Esophagus muscularis mucosa (tissue), 4 donors: ENCODE results near the gene PDLIM5. TPM values are rescaled to one million over a fixed set of nuclear protein-coding genes. Genes with fewer than 3 reads are reported as not detected.

Source experiments
- DNase-seq: peaks from one replicate; pipeline ENCODE4 v3.0.0-alpha.2; 2017; ENCODE audit errors: extremely low spot score
- H3K27ac ChIP-seq, 4 donors: fragments of 200-600 bp; sonication (generic); replicated peaks in 1 of 4; 1 replicate in 3 of 4; 2 replicates in 1 of 4; pipeline ENCODE4 v1.5.1; 2016 to 2019; ENCODE audit warnings: mild to moderate bottlenecking in 1 of 4
- H3K27me3 ChIP-seq, 4 donors: fragments of 200-600 bp; sonication (generic); one replicate each; pipeline versions ENCODE4 v1.5.1 to v1.6.0; 2016 to 2019
- H3K36me3 ChIP-seq, 4 donors: fragments of 200-600 bp; sonication (generic); one replicate each; pipeline ENCODE4 v1.5.1; 2016 to 2019
- H3K4me1 ChIP-seq, 4 donors: fragments of 200-600 bp; sonication (generic); one replicate each; pipeline ENCODE4 v1.5.1; 2016 to 2019
- H3K4me3 ChIP-seq, 4 donors: fragments of 200-600 bp; sonication (generic); 1 replicate in 2 of 4; 2 replicates in 2 of 4; pipeline ENCODE4 v1.5.1; 2016 to 2019; ENCODE audit warnings: mild to moderate bottlenecking in 4 of 4, moderate library complexity in 1 of 4
- H3K9me3 ChIP-seq, 4 donors: fragments of 200-600 bp; sonication (generic); 1 replicate in 3 of 4; 2 replicates in 1 of 4; pipeline ENCODE4 v1.5.1; 2016 to 2019
- CTCF ChIP-seq, 3 experiments: fragments of 200-600 bp in 2 of 3; fragments of 450-650 bp in 1 of 3; sonication (generic) in 2 of 3; IDR thresholded peaks; one replicate each; pipeline ENCODE4 v1.5.1; 2017 to 2019; ENCODE audit warnings: antibody characterized with exemption in 3 of 3, mild to moderate bottlenecking in 2 of 3, moderate library complexity in 1 of 3
- EP300 ChIP-seq: sonication (generic); formaldehyde crosslinking; IDR thresholded peaks from one replicate; pipeline ENCODE4 v1.6.1; 2017; ENCODE audit warnings: antibody characterized with exemption
- POLR2A ChIP-seq: fragments of 450-650 bp; IDR thresholded peaks from one replicate; pipeline ENCODE4 v1.6.1; 2017; ENCODE audit warnings: antibody characterized with exemption, moderate library complexity, mild to moderate bottlenecking, low read depth
- POLR2AphosphoS5 ChIP-seq, 2 donors: sonication (generic); formaldehyde crosslinking; IDR thresholded peaks; one replicate each; pipeline ENCODE4 v1.6.1; 2017; ENCODE audit warnings: antibody characterized with exemption in 2 of 2
- WGBS: methylation state at CpG from one replicate; pipeline ENCODE4 v1.1.5; 2018; 5-methylcytosine and 5-hydroxymethylcytosine counted together
- intact Hi-C: fragments of 100-400 bp; cut with DNase I; formaldehyde crosslinking; loops from one replicate; pipeline ENCODE4 v1.15.1; 2023
- total RNA-seq, 4 donors: library from RNA; depleted of rRNA; stranded (reverse); fragments of >200 nt; gene quantifications; one replicate each; pipeline versions ENCODE4 v1.1.0 to v1.2.1, GENCODE V29; 2016

Gene PDLIM5
- total RNA-seq, 4 donors from 2014 or later, result 138 to 160 (median 146) TPM

- no peaks in the 10 kb centered on the region for H3K27me3 ChIP-seq
- H3K9me3 ChIP-seq, result no peaks in the 10 kb centered on the region
- H3K4me3 ChIP-seq, result no peak overlapping the region
- no peak overlapping the region for H3K27ac ChIP-seq
- 87% methylated on average over 3 of the region's 3 CpGs for WGBS
- intact Hi-C loops, result no loop called here
- no peak for DNase-seq
- peaks cover 0 to 84% (median 23%) of the 10 kb centered on the region in 4 donors for H3K36me3 ChIP-seq
- no peak for TF ChIP-seq POLR2A
- TF ChIP-seq POLR2AphosphoS5 (IDR thresholded peaks at IDR 0.05), result no peak
- TF ChIP-seq EP300, result no peak
- no peak for TF ChIP-seq CTCF (IDR thresholded peaks at IDR 0.05)
- H3K4me1 ChIP-seq, result no peaks in the 10 kb centered on the region
These were observed 190.2 kb downstream of the PDLIM5 start for GRCh38 chr4:94641702-94642560.

- Histone ChIP-seq H3K9me3 (no peaks in the 10 kb centered on the region), H3K27me3 (no peaks in the 10 kb centered on the region), H3K36me3 (peaks cover 0 to 78% (median 24%) of the 10 kb centered on the region in 4 donors), H3K4me3 (no peak overlapping the region), H3K27ac (no peak overlapping the region), H3K4me1 (no peaks in the 10 kb centered on the region)
- TF ChIP-seq EP300 (no peak), POLR2A (no peak), POLR2AphosphoS5 (IDR thresholded peaks at IDR 0.05) (no peak), CTCF (IDR thresholded peaks at IDR 0.05) (no peak)
- WGBS, result 79% methylated on average over 2 of the region's 2 CpGs
- DNase-seq, result no peak
- intact Hi-C loops, result no loop called here
These were observed 190.8 kb downstream of the PDLIM5 start for GRCh38 chr4:94642561-94642866.

- H3K36me3 ChIP-seq, result peaks cover 0 to 34% (median 14%) of the 10 kb centered on the region in 4 donors
- 97% methylated on average over 7 of the region's 7 CpGs for whole genome bisulfite sequencing
- peaks cover 18 to 41% (median 38%) of the 10 kb centered on the region in 4 donors for H3K4me1 ChIP-seq
- H3K27ac ChIP-seq, result no peak overlapping the region
- no peaks in the 10 kb centered on the region for H3K27me3 ChIP-seq
- DNase-seq, result no peak
- TF ChIP-seq POLR2A, result no peak
- TF ChIP-seq EP300, result no peak
- TF ChIP-seq CTCF (IDR thresholded peaks at IDR 0.05), result no peak
- no peak for TF ChIP-seq POLR2AphosphoS5 (IDR thresholded peaks at IDR 0.05)
- H3K9me3 ChIP-seq, result no peaks in the 10 kb centered on the region
- intact Hi-C loops, result no loop called here
- H3K4me3 ChIP-seq, result no peak overlapping the region
These were observed 197.0 kb downstream of the PDLIM5 start for GRCh38 chr4:94648699-94649098.

GRCh38 chr4:94649381-94650133 is 197.8 kb downstream of the PDLIM5 start:
- Histone ChIP-seq H3K27ac (peak overlapping the region in 2 of 4 donors; percentile 17 to 25), H3K27me3 (no peaks in the 10 kb centered on the region), H3K4me3 (no peak overlapping the region), H3K4me1 (peaks cover 18 to 42% (median 38%) of the 10 kb centered on the region in 4 donors), H3K36me3 (peaks cover 0 to 34% (median 12%) of the 10 kb centered on the region in 4 donors), H3K9me3 (no peaks in the 10 kb centered on the region)
- WGBS, result 85% methylated on average over 1 of the region's 1 CpG
- intact Hi-C loops, result no loop called here
- TF ChIP-seq EP300 (no peak), POLR2AphosphoS5 (IDR thresholded peaks at IDR 0.05) (no peak), CTCF (IDR thresholded peaks at IDR 0.05) (no peak)
- no peak for DNase-seq
